ENCODE data around the gene ATRNL1. TPM values are rescaled to one million over a fixed set of nuclear protein-coding genes. Genes with fewer than 3 reads are reported as not detected.

ATRNL1 gene
- total RNA-seq, 1 donor from 2014 or later, result 16.4 TPM

GRCh38 chr10:115604627-115605026, 511.5 kb downstream of the ATRNL1 start:
- no peak overlapping the region for H3K4me3 ChIP-seq
- no peaks in the 10 kb centered on the region for H3K9me3 Mint-ChIP-seq
- no peaks in the 10 kb centered on the region for H3K27me3 Mint-ChIP-seq (ENCODE audit: insufficient read depth, low read depth)
- no peaks in the 10 kb centered on the region for H3F3A ChIP-seq (ENCODE audit: low read depth)
- H4K20me1 ChIP-seq (ENCODE audit: low read depth), result no peaks in the 10 kb centered on the region
- H3K4me1 Mint-ChIP-seq, result peaks cover 9% of the 10 kb centered on the region
- H3K36me3 Mint-ChIP-seq, result no peaks in the 10 kb centered on the region
- no peak overlapping the region for H3K9ac ChIP-seq
- H3K9me3 ChIP-seq (ENCODE audit: low read depth), result no peaks in the 10 kb centered on the region
- H3K4me1 ChIP-seq, result no peaks in the 10 kb centered on the region
- TF ChIP-seq CTCF (IDR thresholded peaks at IDR 0.05) (no peak), EZH2phosphoT487 (IDR thresholded peaks at IDR 0.05) (no peak), EZH2 (IDR thresholded peaks at IDR 0.05) (no peak)
- H3K4me3 Mint-ChIP-seq, result no peak overlapping the region
- DNase-seq (ENCODE audit: low spot score), result no peak
- no peak overlapping the region for H3K4me2 ChIP-seq
- H3K27ac Mint-ChIP-seq, result no peak overlapping the region
- no peaks in the 10 kb centered on the region for H3K79me2 ChIP-seq (ENCODE audit: low read depth)
- H2AFZ ChIP-seq (replicated peaks), result no peak overlapping the region
- no peaks in the 10 kb centered on the region for H3K27me3 ChIP-seq
- no peaks in the 10 kb centered on the region for H3K36me3 ChIP-seq
- H3K27ac ChIP-seq, result no peak overlapping the region

- DNase-seq (ENCODE audit: low spot score), result no peak
- H3K4me1 Mint-ChIP-seq, result peaks cover 6% of the 10 kb centered on the region
- no peaks in the 10 kb centered on the region for H3K27me3 Mint-ChIP-seq (ENCODE audit: insufficient read depth, low read depth)
- no peak for TF ChIP-seq EZH2 (IDR thresholded peaks at IDR 0.05)
- no peak for TF ChIP-seq CTCF (IDR thresholded peaks at IDR 0.05)
- no peak for TF ChIP-seq EZH2phosphoT487 (IDR thresholded peaks at IDR 0.05)
- H3K36me3 ChIP-seq, result no peaks in the 10 kb centered on the region
- H2AFZ ChIP-seq (replicated peaks), result no peak overlapping the region
- no peaks in the 10 kb centered on the region for H3K9me3 ChIP-seq (ENCODE audit: low read depth)
- H4K20me1 ChIP-seq (ENCODE audit: low read depth), result no peaks in the 10 kb centered on the region
- H3K27me3 ChIP-seq, result no peaks in the 10 kb centered on the region
- H3K4me1 ChIP-seq, result no peaks in the 10 kb centered on the region
- no peak overlapping the region for H3K9ac ChIP-seq
- H3K27ac ChIP-seq, result no peak overlapping the region
- no peak overlapping the region for H3K4me2 ChIP-seq
- no peak overlapping the region for H3K4me3 Mint-ChIP-seq
- no peaks in the 10 kb centered on the region for H3K9me3 Mint-ChIP-seq
- H3F3A ChIP-seq (ENCODE audit: low read depth), result no peaks in the 10 kb centered on the region
- no peak overlapping the region for H3K4me3 ChIP-seq
- H3K79me2 ChIP-seq (ENCODE audit: low read depth), result no peaks in the 10 kb centered on the region
- no peaks in the 10 kb centered on the region for H3K36me3 Mint-ChIP-seq
- H3K27ac Mint-ChIP-seq, result no peak overlapping the region
Observed at GRCh38 chr10:115606086-115606485, 512.9 kb downstream of the ATRNL1 start.

- peaks cover 6% of the 10 kb centered on the region for H3K4me1 Mint-ChIP-seq
- H3F3A ChIP-seq (ENCODE audit: low read depth), result no peaks in the 10 kb centered on the region
- H3K9me3 Mint-ChIP-seq, result no peaks in the 10 kb centered on the region
- H3K4me2 ChIP-seq, result no peak overlapping the region
- no peaks in the 10 kb centered on the region for H3K27me3 Mint-ChIP-seq (ENCODE audit: insufficient read depth, low read depth)
- no peaks in the 10 kb centered on the region for H4K20me1 ChIP-seq (ENCODE audit: low read depth)
- no peaks in the 10 kb centered on the region for H3K36me3 Mint-ChIP-seq
- H3K79me2 ChIP-seq (ENCODE audit: low read depth), result no peaks in the 10 kb centered on the region
- no peaks in the 10 kb centered on the region for H3K4me1 ChIP-seq
- H3K9me3 ChIP-seq (ENCODE audit: low read depth), result no peaks in the 10 kb centered on the region
- no peak overlapping the region for H3K27ac ChIP-seq
- H3K27ac Mint-ChIP-seq, result no peak overlapping the region
- TF ChIP-seq EZH2 (IDR thresholded peaks at IDR 0.05), result no peak
- no peak for TF ChIP-seq CTCF (IDR thresholded peaks at IDR 0.05)
- no peak for TF ChIP-seq EZH2phosphoT487 (IDR thresholded peaks at IDR 0.05)
- H3K36me3 ChIP-seq, result no peaks in the 10 kb centered on the region
- no peak overlapping the region for H3K9ac ChIP-seq
- H2AFZ ChIP-seq (replicated peaks), result no peak overlapping the region
- no peak overlapping the region for H3K4me3 ChIP-seq
- DNase-seq (ENCODE audit: low spot score), result no peak
- H3K27me3 ChIP-seq, result no peaks in the 10 kb centered on the region
- no peak overlapping the region for H3K4me3 Mint-ChIP-seq
Observed at GRCh38 chr10:115606741-115607140, 513.6 kb downstream of the ATRNL1 start.
